Cerebellar cortex (tissue), 1 donor: Measurements from ENCODE around the gene GPR137B.
A peak's percentile ranks its signal among the peaks of the same experiment; 100 is the strongest.
"Not testable (repeated sequence)": the region's sequence is repeated elsewhere in the genome, so short reads cannot be mapped to it uniquely, and the experiment has no call there.

Experiments
- DNase-seq: peaks from one replicate; pipeline ENCODE4 v3.0.0-alpha.2; 2015; ENCODE audit warnings: low spot score

The GPR137B gene

GRCh38 chr1:236144446-236145150 lies 2.3 kb downstream of the GPR137B start:
- peak; percentile 51 for DNase-seq

DNA sequence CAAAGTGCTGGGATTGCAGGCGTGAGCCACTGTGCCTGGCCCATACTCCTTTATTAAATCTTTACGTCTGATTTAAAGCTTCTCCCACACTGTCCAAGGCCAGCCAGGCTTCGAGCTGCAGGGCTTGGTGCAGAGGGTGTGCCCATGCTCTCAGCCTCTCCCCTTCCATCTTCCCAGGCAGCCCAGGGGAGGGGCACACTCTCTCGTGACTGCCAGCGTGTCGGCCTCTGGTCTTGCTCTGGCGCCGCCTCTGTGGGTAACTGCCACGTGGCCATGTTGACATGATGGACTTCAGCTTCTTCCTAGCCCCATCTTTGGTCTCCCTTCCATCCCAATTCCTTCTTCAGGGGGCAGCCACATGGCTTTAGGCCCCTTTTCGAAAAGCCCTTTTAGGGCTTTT lies 4.7 kb downstream of the GPR137B start:
- DNase-seq: no peak

DNA sequence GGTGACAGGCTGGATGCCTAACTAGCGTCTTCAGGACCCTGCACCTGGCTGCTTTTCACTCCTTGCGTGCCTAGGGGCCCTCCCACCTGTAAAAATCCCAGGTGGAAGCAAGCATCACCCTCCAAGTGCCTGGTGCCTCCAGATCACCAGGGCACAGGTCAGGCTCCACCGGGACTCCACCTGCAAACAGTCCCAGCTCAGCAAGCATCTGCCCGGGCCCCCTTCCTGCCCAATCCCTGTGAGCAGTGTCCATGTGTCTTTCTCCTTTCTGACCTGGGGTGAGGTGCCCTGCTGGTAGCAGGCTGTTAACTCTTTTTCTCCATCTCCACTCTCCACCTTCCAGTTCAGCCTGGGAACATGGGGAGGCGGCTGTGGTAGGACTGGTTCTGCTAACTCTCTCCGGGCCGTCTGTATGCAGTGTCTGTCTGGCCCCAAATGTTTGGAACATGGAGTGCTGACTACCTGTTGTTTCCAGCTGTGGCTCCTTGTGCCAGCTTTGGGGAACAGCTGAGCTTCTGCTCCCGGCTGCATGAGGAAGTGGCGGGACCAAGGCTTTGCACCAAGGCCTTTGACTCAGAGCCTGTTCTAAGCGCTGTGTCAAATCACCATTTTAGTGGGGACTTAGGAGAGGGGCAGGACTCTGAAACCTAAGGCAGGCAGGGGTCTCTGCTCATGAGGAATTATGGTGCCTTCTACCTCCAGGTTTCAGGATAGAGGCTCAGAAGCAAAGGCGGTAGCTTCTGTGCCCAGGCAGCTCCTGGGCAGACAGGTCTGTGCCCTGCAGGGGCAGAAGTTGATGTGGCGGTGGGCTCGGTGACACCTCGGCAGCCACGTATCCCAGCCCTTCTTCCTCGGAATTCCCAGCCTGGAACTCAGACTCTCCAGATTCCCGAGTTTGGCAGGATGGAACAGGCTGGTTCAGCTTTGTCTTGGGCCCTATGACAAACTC lies 5.5 kb downstream of the GPR137B start:
- no peak for DNase-seq

DNA sequence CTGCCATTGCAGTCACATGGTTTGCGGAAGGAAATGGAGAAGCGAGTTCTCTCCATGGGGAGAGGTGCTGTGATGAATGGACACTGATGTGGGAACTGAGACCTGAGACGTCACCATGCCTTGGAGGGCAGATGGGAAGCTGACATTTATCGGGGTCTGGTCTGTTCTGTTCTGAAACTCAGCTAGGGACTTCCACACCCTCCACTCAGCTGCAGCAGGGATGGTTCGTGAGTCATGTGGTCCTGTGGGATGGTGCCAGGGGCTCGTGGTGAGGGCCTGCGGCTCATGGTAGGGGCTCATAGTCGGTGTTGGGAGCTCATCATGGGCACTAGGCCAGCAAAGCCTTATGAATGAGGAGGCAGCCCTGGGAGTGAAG lies 6.1 kb downstream of the GPR137B start:
- no peak for DNase-seq

DNA sequence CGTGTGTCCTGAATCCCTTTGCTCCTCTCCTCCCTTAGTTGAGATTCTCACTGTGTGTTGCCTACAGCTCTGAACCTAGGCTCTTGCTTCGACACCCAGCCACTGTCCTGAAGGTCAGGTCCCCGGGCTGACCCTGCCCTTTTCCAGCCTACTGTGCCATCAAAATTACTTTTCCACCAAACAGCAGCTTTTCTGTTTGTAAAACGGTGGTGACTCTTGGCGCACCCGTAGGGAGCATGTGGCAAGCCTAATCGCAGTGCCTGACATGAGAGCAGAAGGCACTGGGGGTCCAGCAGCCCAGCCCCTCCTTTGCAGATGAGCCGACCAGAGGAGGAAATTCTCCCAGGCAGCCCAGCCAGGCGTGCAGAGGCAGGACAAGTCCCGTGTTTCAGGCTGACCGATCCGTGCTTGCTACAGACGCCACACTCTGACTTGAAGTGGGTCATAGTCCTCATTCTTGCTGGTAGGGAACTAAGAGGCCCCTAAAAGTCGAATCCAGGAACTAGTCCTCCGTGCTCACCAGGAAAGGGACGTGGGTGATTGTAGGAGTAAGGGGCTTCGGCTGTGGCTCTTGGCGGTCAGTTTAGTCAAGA lies 6.8 kb downstream of the GPR137B start:
- DNase-seq: no peak

DNA sequence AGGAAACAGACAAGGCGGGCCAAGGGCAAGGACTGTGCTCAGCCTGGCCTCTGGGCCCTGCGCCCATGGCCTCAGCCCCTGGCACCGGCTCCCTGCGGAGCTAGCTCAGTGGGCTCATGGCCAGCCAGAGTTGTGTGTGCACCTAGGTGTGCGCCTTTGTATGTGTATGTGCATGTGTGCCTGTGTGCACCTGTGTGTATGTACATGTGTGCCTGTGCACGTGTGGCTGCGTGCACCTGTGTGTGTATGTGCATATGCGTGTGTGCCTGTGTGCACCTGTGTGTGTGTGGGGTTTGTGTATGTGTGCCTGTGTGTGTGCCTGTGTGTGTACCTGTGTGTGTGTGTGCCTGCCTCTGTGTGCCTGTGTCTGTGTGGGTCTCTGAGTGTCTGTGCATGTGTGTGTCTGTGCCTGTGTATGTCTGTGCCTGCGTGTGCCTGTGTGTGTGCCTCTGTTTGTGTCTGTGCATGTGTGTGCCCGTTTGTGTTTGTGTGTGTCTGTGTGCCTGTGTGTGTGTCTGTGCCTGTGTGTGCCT lies 7.4 kb downstream of the GPR137B start:
- no peak for DNase-seq

DNA sequence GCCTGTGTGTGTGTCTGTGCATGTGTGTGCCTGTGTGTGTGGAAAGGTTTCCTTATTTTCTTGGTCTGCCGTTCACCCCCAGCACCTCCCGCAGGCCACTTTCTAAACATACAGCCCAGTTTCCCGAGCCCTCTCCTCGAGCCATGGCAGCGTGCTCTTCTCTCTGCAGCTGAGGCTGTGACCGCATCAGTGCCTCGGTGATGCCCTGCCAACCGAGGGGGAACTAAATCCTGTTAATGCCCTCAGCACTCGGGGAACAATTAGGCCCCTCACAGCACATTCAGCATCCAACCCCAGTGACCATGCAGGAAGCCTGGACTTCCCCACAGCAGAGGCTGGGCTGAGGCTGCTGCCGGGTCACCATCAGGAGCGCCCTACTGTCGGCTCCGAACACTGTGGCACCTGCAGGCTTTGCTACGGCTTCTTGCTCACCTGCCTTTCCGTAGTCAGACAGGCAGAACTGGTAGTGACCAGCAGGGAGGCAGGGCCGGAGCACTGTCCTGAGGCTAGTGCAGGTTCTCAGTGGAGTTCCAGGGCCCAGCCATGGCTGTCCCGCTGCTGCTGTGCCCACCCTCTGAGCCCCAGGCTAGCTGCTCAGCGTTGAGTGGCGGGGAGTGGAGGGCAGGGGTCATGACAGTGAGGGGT lies 8.1 kb downstream of the GPR137B start:
- DNase-seq: no peak

DNA sequence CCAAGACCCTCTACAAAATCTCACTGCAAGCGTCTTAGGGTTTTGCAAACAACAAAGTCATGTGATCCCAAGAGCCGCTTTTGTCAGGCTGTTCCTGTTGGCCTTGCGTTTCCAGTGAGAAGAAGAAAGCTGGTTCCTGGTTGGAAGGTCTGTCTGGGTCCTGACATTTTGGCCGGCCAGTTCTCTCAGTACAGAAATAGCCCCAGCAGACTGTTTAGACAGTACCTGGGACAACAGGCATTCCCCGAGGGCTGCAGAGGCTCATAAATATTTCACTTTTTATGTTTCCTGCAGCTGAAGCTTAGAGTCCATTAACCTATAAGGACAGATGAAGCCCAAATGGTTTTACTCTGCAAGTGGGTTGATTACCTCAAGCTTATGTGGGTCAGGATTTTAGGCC lies 8.6 kb downstream of the GPR137B start:
- no peak for DNase-seq

DNA sequence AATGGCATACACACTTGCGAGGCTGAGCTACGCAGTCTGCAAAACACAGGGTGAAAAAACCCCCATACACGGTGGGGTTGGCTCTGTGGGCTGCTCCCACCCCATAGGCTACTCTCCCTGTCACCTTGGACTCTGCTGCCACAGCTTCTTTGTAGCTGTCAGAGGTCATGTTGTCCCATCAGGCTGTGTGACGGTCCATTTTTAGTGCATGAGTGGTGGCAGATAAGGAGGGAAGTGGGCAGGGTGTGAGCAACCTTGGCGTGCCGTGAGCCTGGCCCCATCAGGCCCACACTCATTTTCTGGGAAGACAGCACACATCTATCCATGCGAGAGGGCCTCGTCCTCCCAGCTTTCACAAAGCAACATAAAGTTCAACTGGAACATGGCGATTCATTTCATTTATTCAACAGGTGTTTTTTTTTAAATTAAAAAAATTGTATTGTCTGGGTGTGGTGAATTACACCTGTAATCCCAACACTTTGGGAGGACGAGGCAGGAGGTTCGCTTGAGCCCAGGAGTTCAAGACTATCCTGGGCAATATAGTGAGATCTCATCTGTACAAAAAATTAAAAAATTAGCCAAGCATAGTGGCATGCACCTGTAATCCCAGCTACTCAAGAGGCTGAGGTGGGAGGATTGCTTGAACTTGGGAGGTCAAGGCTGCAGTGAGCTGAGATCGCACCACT lies 9.5 kb downstream of the GPR137B start:
- no peak for DNase-seq

GRCh38 chr1:236154126-236154525 lies 11.8 kb downstream of the GPR137B start:
- DNase-seq: no peak

GRCh38 chr1:236154671-236155398 lies 12.5 kb downstream of the GPR137B start:
- DNase-seq: no peak

GRCh38 chr1:236155399-236155767 lies 13.0 kb downstream of the GPR137B start:
- no peak for DNase-seq

GRCh38 chr1:236155841-236156503 lies 13.6 kb downstream of the GPR137B start:
- no peak for DNase-seq

DNA sequence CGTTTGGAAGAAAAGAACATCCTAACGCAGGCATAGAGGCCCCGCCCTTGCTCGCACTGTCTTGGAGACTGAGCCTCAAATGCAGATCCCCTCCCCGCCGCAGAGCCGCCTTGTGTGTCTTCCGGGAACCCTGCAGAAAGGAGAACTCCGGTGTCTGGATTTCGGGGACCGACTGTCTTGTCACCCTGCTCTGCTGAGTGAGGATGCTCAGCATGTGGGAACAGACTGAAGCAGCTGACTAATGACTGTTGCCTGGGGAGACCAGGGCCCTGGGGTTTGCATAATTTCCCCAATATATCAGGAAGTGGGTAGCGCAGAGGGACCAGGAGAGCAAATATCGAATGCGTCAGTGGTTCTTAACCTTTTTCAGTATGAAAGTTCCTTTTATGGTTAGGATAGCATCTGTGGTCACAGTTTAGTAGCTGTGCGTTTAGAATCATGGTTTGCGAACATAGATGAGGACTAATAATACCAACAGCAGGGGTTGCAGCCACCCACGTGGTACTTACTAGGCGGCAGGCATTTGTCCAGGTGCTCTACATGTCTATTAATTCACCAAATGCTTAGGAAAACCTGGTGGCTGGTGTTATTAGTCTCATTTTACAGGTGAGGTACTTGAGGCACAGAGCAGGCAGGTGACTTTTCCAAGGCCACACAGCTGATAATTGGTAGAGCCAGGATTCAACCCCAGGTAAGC lies 14.3 kb downstream of the GPR137B start:
- no peak for DNase-seq

DNA sequence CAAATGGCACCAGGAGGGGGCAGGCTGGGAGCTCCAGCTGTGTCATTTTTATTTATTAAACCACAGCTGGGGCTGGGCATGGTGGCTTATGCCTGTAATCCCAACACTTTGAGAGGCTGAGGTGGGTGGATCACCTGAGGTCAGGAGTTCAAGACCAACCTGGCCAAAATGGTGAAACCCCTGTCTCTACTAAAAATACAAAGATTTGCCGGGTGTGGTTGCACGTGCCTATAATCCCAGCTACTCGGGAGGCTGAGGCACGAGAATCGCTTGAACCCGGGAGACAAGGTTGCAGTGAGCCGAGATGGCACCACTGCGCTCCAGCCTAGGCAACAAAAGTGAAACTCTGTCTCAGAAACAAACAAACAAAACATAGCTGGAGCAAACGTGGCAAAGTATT lies 15.7 kb downstream of the GPR137B start:
- DNase-seq: not testable (repeated sequence)

DNA sequence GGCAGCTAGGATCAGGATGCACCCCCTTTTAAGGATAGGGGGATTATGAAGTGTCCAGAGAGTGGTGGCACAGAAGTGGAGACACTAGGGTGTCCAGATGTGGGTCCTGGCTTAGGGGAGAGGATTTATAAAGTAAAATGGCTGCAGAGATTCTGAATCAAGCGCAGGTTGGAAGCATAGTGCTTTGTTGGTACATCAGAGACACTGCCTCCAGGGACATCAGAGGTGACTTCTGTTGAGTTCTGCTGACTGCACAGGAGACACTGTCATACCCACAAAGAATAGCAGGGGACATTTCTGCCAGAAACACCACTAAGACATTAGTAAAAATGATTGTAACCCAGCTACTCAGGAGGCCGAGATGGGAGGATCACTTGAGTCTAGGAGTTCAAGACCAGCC lies 16.4 kb downstream of the GPR137B start:
- DNase-seq: no peak

DNA sequence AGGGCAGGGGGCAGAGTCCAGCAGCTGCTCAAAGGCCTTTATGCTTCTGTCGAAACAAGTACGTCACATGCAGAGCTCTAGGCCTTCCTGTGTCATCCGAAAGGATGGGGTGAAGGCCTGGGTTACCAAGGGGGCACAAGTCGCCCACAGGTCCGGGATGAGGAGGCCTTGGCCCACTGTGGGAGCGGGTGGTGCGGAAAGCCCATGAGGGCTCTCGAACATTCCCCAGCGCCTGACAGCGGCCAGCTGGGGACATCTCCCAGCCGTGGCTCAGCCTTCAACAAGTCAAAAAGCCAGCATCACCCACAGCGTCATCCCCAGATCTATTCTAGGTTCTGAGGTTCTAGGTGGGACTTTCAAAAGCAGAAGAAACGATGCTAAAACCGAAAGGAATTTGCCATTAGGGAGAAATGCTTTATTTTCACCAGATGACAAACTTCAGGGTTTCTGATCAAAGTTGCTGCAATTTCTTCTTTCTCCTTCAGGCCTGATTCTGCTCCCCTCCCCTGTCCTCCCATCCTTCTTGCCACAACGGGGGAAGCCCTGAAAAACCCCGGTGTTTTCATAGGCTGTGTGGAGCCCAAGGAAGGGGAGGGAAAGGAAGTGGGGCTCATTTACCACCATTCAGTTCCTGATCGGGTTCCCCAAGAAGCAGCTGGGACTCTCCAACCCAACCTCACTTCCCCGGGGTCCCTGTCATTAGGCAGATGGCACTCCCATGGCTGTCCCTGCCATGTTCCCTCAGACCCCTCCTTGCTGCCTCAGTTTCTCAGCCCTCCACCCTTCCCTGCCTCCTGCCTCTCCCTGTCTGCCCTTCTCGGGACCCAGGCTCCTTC lies 17.6 kb downstream of the GPR137B start:
- DNase-seq: no peak

- no peak for DNase-seq
Measured at GRCh38 chr1:236160540-236161127, 18.3 kb downstream of the GPR137B start.
